Gastrocnemius medialis (tissue), 4 donors: Measurements from ENCODE around the gene HSDL2. TPM values are rescaled to one million over a fixed set of nuclear protein-coding genes. Genes with fewer than 3 reads are reported as not detected.

Experiments used
- ATAC-seq, 2 donors: fragments of 150-250 bp; one replicate each; pipeline ENCODE4 v1.9.1; 2016
- DNase-seq, 2 donors: peaks; one replicate each; pipeline ENCODE4 v3.0.0-alpha.2; 2019
- H3K27ac ChIP-seq, 4 donors: fragments of 200-600 bp; sonication (generic); 1 replicate in 1 of 4; 2 replicates in 3 of 4; pipeline ENCODE4 v1.5.1; 2016 to 2018; ENCODE audit warnings: mild to moderate bottlenecking in 2 of 4, moderate library complexity in 1 of 4
- H3K27me3 ChIP-seq, 3 donors: fragments of 200-600 bp; sonication (generic) in 2 of 3; 1 replicate in 1 of 3; 2 replicates in 2 of 3; pipeline versions ENCODE4 v1.5.1 to v1.6.0; 2016 to 2019; ENCODE audit warnings: mild to moderate bottlenecking in 1 of 3, moderate library complexity in 1 of 3
- H3K36me3 ChIP-seq, 2 donors: fragments of 200-600 bp; sonication (generic) in 1 of 2; one replicate each; pipeline ENCODE4 v1.5.1; 2017 to 2018
- H3K4me1 ChIP-seq, 2 donors: fragments of 200-600 bp; sonication (generic) in 1 of 2; one replicate each; pipeline ENCODE4 v1.5.1; 2016 to 2017; ENCODE audit warnings: mild to moderate bottlenecking in 2 of 2
- H3K4me3 ChIP-seq, 4 donors: fragments of 200-600 bp; sonication (generic) in 3 of 4; 1 replicate in 1 of 4; 2 replicates in 3 of 4; pipeline ENCODE4 v1.5.1; 2016 to 2019; ENCODE audit warnings: mild to moderate bottlenecking in 2 of 4
- H3K9me3 ChIP-seq, 3 donors: fragments of 200-600 bp; sonication (generic) in 2 of 3; 1 replicate in 1 of 3; 2 replicates in 2 of 3; pipeline ENCODE4 v1.5.1; 2016 to 2019
- POLR2A ChIP-seq, 2 donors: fragments of 450-650 bp; IDR thresholded peaks; one replicate each; pipeline ENCODE4 v1.6.1; 2017; ENCODE audit warnings: antibody characterized with exemption in 2 of 2, mild to moderate bottlenecking in 2 of 2, moderate library complexity in 2 of 2
- in situ Hi-C, 4 donors: fragments of 200-750 bp; cut with MboI; loops; one replicate each; pipeline versions ENCODE4 v1.15.0 to v1.8.0; 2017; ENCODE audit warnings: low sequenced_read_pairs in 4 of 4
- intact Hi-C: fragments of 100-400 bp; cut with DNase I; formaldehyde crosslinking; loops from one replicate; pipeline ENCODE4 v1.15.1; 2023; ENCODE audit warnings: low total_unique reads
- total RNA-seq, 4 donors: library from RNA; depleted of rRNA; stranded (reverse); fragments of >200 nt; gene quantifications; one replicate each; pipeline versions ENCODE4 v1.1.0 to v1.2.3, GENCODE V29; 2016
- TF ChIP-seq, protein P1 (sequence below), 5 experiments: fragments of 450-650 bp in 3 of 5; fragments of 200-600 bp in 2 of 5; sonication (generic) in 2 of 5; IDR thresholded peaks in 4 of 5; conservative IDR thresholded peaks in 1 of 5; 1 replicate in 4 of 5; 2 replicates in 1 of 5; pipeline ENCODE4 v1.5.1; 2016 to 2019; ENCODE audit warnings: antibody characterized with exemption in 5 of 5, mild to moderate bottlenecking in 3 of 5, moderate library complexity in 3 of 5

Gene HSDL2
- total RNA-seq, 4 donors from 2014 or later, result 68.9 to 106 (median 93.5) TPM

DNA sequence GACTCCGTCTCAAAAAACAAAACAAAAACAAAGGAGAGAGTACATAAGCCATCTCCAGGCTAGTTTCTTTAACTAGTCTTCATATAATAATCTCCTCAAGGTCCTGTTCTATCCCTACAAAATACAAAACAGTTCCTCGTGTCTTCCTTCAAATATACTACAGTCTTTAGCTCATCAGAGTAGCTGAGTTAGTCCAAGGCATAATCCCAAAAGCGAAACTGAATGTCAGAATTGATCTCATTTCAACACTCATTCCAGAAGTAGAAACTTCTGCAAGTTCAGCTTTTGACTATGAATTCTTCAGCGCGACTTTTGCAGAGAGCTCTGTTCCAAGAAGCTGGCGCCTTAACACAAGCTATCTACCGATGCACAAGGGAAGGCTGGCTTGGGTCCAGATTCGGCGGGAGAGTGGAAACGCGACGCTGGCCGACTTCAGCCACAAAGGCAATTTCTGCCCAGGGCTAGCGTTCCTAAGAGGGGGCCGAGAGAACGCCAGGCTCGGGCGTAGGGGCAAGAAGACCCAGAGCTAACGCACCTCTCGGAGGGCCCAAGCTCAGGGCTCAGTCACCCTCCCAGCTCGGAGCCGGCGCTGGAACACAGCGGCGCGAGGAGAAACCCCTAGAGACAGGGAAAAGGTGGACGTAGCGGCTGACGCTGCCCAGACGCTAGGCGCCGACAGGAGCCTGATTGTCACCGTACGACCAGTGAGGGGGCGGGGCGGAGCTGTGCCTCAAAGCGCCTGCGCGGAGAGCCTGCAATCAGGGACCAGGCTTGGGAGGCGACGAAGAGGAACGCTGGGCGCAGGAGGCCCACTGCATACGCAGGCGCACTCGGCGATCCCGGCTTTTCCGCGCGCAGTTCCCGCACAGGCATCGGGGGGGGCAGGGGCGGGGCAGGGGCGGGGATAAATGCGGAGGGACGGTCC lies 469 bp upstream of the HSDL2 start:
- H3K27ac ChIP-seq, result peak overlapping the region; percentile 93 to 99 (median 97)
- intact Hi-C loops, result loop anchor here (1.0 to 10.0 kb wide), 8 partner anchors 43 to 897 kb away; partner anchors contain the start of genes DNAJC25, ECPAS, INIP and KIAA1958
- no peaks in the 10 kb centered on the region for H3K9me3 ChIP-seq
- peak; percentile 91 to 95 for TF ChIP-seq POLR2A (IDR thresholded peaks at IDR 0.05)
- TF ChIP-seq, protein P1, sequence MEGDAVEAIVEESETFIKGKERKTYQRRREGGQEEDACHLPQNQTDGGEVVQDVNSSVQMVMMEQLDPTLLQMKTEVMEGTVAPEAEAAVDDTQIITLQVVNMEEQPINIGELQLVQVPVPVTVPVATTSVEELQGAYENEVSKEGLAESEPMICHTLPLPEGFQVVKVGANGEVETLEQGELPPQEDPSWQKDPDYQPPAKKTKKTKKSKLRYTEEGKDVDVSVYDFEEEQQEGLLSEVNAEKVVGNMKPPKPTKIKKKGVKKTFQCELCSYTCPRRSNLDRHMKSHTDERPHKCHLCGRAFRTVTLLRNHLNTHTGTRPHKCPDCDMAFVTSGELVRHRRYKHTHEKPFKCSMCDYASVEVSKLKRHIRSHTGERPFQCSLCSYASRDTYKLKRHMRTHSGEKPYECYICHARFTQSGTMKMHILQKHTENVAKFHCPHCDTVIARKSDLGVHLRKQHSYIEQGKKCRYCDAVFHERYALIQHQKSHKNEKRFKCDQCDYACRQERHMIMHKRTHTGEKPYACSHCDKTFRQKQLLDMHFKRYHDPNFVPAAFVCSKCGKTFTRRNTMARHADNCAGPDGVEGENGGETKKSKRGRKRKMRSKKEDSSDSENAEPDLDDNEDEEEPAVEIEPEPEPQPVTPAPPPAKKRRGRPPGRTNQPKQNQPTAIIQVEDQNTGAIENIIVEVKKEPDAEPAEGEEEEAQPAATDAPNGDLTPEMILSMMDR (IDR thresholded peaks at IDR 0.05 in 4 of 5, conservative IDR thresholded peaks at IDR 0.05 in 1 of 5), result peak in 2 of 5 experiments; percentile 13 to 21
- H3K4me1 ChIP-seq, result peaks cover 43 to 50% of the 10 kb centered on the region in 2 donors
- H3K4me3 ChIP-seq, result peak overlapping the region; percentile 89 to 99 (median 93)
- DNase-seq, result peak; percentile 99 to 100
- in situ Hi-C loops, result no loop called here
- peak; percentile 81 to 84 for ATAC-seq
- no peaks in the 10 kb centered on the region for H3K27me3 ChIP-seq
- no peaks in the 10 kb centered on the region for H3K36me3 ChIP-seq

DNA sequence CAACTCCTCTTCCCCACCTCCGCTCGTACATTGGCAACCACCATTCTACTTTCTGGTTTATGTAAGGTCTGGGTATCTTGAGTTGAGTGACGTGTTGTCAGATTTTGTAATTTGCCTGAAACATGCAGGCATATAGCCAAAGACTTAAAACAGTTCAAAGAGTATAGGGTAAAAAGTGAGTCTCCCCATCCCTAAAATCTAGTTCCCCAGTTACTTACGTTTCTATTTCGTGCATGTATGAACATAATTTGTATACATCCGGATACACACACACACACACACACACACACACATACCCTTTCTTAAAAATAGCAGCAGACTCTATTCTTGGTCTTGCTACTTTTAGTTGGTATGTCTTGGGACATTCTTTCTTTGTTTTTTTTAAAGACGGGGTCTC lies 915 bp downstream of the HSDL2 start:
- DNase-seq (peak; percentile 25 to 53), ATAC-seq (peak; percentile 56 to 58)
- peak; percentile 27 to 44 for TF ChIP-seq POLR2A (IDR thresholded peaks at IDR 0.05)
- TF ChIP-seq, protein P1 (IDR thresholded peaks at IDR 0.05 in 4 of 5, conservative IDR thresholded peaks at IDR 0.05 in 1 of 5), result no peak
- peaks cover 51 to 55% of the 10 kb centered on the region in 2 donors for H3K4me1 ChIP-seq
- peak overlapping the region; percentile 89 to 99 (median 93) for H3K4me3 ChIP-seq
- in situ Hi-C loops, result no loop called here
- no peaks in the 10 kb centered on the region for H3K9me3 ChIP-seq
- intact Hi-C loops, result loop anchor here (2.0 to 5.0 kb wide), 4 partner anchors 41 to 899 kb away; partner anchors contain the start of genes DNAJC25, ECPAS and INIP
- H3K36me3 ChIP-seq, result no peaks in the 10 kb centered on the region
- H3K27ac ChIP-seq, result peak overlapping the region; percentile 93 to 99 (median 97)
- no peaks in the 10 kb centered on the region for H3K27me3 ChIP-seq

DNA sequence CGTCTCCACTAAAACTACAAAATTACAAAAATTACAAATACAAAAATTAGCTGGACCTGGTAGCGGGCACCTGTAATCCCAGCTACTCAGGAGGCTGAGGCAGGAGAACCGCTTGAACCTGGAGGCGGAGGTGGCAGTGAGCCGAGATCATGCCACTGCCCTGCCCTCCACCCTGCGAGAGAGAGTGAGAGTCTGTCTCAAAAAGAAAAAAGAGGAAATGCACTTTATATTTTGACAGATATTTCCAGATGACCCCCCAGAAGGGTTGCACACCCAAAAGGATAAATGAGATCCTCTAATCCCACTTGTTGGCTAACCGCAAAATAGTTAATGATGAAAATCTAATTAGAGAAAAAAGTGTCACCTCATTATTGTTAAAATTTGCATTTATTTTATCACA lies 2.2 kb downstream of the HSDL2 start:
- in situ Hi-C loops, result no loop called here
- no peak for DNase-seq
- peak overlapping the region; percentile 93 to 99 (median 97) for H3K27ac ChIP-seq
- H3K4me1 ChIP-seq, result peaks cover 43 to 52% of the 10 kb centered on the region in 2 donors
- H3K9me3 ChIP-seq, result no peaks in the 10 kb centered on the region
- TF ChIP-seq POLR2A (IDR thresholded peaks at IDR 0.05), result no peak
- no peak overlapping the region for H3K4me3 ChIP-seq
- intact Hi-C loops, result loop anchor here (5.0 kb wide), 3 partner anchors 40 to 900 kb away; partner anchors contain the start of genes DNAJC25 and ECPAS
- ATAC-seq, result no peak
- no peaks in the 10 kb centered on the region for H3K27me3 ChIP-seq
- H3K36me3 ChIP-seq, result no peaks in the 10 kb centered on the region

DNA sequence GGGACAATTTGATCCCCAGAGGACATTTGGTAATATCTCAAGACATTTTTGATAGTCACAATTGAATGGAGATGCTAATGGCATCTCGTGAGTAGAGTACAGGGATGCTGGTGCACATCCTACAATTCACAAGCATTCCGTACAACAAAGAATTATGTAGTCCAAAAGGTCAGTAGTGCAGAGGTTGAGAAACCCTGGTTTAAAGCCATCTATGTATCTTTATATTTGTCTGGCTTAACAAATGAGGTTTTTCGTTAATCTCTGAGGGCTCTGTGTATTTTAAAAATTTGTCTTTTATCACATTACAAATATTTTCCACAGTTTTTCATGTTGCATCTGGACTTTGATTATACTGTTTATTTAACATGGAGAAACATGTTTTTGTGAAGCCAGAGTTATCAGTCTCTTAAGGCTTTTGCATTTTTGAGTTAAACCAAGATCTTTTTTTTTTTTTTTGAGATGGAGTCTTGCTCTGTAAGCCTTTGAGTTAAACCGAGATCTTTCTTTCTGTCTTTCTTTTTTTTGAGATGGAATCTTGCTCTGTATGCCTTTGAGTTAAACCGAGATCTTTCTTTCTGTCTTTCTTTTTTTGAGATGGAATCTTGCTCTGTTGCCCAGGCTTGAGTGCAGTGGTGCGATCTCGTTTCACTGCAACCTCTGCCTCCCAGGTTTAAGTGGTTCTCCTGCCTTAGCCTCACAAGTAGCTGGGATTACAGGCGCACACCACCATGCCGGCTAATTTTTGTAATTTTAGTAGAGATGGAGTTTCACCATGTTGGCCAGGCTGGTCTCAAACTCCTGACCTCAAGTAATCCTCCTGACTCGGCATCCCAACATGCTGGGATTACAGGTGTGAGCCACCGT lies 2.8 kb downstream of the HSDL2 start:
- intact Hi-C loops, result loop anchor here (5.0 kb wide), 3 partner anchors 40 to 900 kb away; partner anchors contain the start of genes DNAJC25 and ECPAS
- no peak overlapping the region for H3K4me3 ChIP-seq
- in situ Hi-C loops, result no loop called here
- no peaks in the 10 kb centered on the region for H3K27me3 ChIP-seq
- H3K27ac ChIP-seq, result peak overlapping the region in 3 of 4 donors; percentile 93 to 99 (median 98)
- H3K9me3 ChIP-seq, result no peaks in the 10 kb centered on the region
- DNase-seq (no peak), ATAC-seq (no peak)
- H3K36me3 ChIP-seq, result no peaks in the 10 kb centered on the region
- peaks cover 37 to 46% of the 10 kb centered on the region in 2 donors for H3K4me1 ChIP-seq
- TF ChIP-seq, protein P1 (IDR thresholded peaks at IDR 0.05 in 4 of 5, conservative IDR thresholded peaks at IDR 0.05 in 1 of 5), result no peak
- TF ChIP-seq POLR2A (IDR thresholded peaks at IDR 0.05), result no peak
